HTR-8/SVneo (cell line): Measurements from ENCODE around the gene CHRD.
"Not testable (repeated sequence)": the region's sequence is repeated elsewhere in the genome, so short reads cannot be mapped to it uniquely, and the experiment has no call there.

Experiments
- DNase-seq: peaks from one replicate; pipeline ENCODE4 v3.0.0; 2011; ENCODE audit warnings: low spot score, mixed read lengths; ENCODE audit not compliant: insufficient read length
- FAIRE-seq: peaks from 2 replicates; lab custom pipeline; 2011; peaks lifted over from hg19 to GRCh38; lab: Jason Lieb, UNC

Gene CHRD

GRCh38 chr3:184379358-184380184, at the start of gene CHRD:
Gene CHRD, plus strand, starts transcription at chr3:184380054. Its CDS starts 265 bp downstream, at chr3:184380319.
- DNase-seq, result no peak
- no peak for FAIRE-seq

- DNase-seq, result peak; percentile 63
- FAIRE-seq, result no peak
Observed at GRCh38 chr3:184332370-184333090, 47.3 kb upstream of the CHRD start.

GRCh38 chr3:184333190-184333589, 46.7 kb upstream of the CHRD start:
- FAIRE-seq (no peak), DNase-seq (no peak)

- DNase-seq (no peak), FAIRE-seq (no peak)
Observed at GRCh38 chr3:184333700-184334099, 46.2 kb upstream of the CHRD start.

- no peak for DNase-seq
- FAIRE-seq, result no peak
Observed at GRCh38 chr3:184334470-184335158, 45.2 kb upstream of the CHRD start.

GRCh38 chr3:184335291-184335660, 44.6 kb upstream of the CHRD start:
- DNase-seq (no peak), FAIRE-seq (no peak)

- DNase-seq, result peak; percentile 82
- FAIRE-seq, result peak; percentile 92
Observed at GRCh38 chr3:184335661-184336546, 44.0 kb upstream of the CHRD start.

- no peak for DNase-seq
- FAIRE-seq, result no peak
Observed at GRCh38 chr3:184336547-184337398, 43.1 kb upstream of the CHRD start.

GRCh38 chr3:184337399-184337714, 42.5 kb upstream of the CHRD start, which contains the start of gene FAM131A:
Gene FAM131A, plus strand, starts transcription at chr3:184337600. Its CDS starts 31 bp downstream, at chr3:184337631.
- no peak for DNase-seq

GRCh38 chr3:184337981-184338380, 41.9 kb upstream of the CHRD start:
- no peak for DNase-seq
- FAIRE-seq, result no peak

More at GRCh38 chr3:184337399-184337714, 42.5 kb upstream of the CHRD start, which contains the start of gene FAM131A:
- no peak for FAIRE-seq

- DNase-seq (no peak), FAIRE-seq (no peak)
Observed at GRCh38 chr3:184338511-184338945, 41.3 kb upstream of the CHRD start.

GRCh38 chr3:184339001-184339400, 40.9 kb upstream of the CHRD start:
- no peak for DNase-seq
- no peak for FAIRE-seq

- DNase-seq, FAIRE-seq: not testable (repeated sequence)
Observed at GRCh38 chr3:184339451-184340135, 40.3 kb upstream of the CHRD start.

GRCh38 chr3:184341925-184342324, 37.9 kb upstream of the CHRD start:
- no peak for FAIRE-seq
- no peak for DNase-seq

- no peak for DNase-seq
Observed at GRCh38 chr3:184343200-184343876, 36.5 kb upstream of the CHRD start.

GRCh38 chr3:184344579-184345316, 35.1 kb upstream of the CHRD start:
- no peak for FAIRE-seq
- DNase-seq, result no peak

More at GRCh38 chr3:184343200-184343876, 36.5 kb upstream of the CHRD start:
- FAIRE-seq, result no peak
